Panc1 (cell line): Measurements from ENCODE around the gene DCTD. TPM values are rescaled to one million over a fixed set of nuclear protein-coding genes. Genes with fewer than 3 reads are reported as not detected.

Source experiments
- ATAC-seq: fragments of 200-7000 bp; cut with Tn5 transposase; 2 replicates; pipeline ENCODE4 v1.9.1; 2020; ENCODE audit warnings: mild to moderate bottlenecking, moderate library complexity
- BruUV-seq: library from RNA; stranded (reverse); fragments of 400-500 nt; replicated peaks from 2 replicates; lab custom pipeline; 2021; lab: Mats Ljungman, UMichigan
- CTCF ChIA-PET: fragments of 300-600 bp; sonication (Branson Sonifier 250); formaldehyde crosslinking; loops from one replicate; lab custom pipeline; 2022; ENCODE audit warnings: antibody characterized with exemption; lab: Charles Lee
- POLR2A ChIA-PET: fragments of 300-600 bp; sonication (Branson Sonifier 250); formaldehyde crosslinking; loops from one replicate; lab custom pipeline; 2022; ENCODE audit warnings: antibody characterized with exemption; lab: Charles Lee
- DNase-seq: peaks from one replicate; pipeline ENCODE4 v3.0.0-alpha.2; 2010; ENCODE audit warnings: low read depth, low spot score
- H3K27ac ChIP-seq: 2 replicates; pipeline ENCODE4 v1.5.1; 2011; ENCODE audit warnings: mild to moderate bottlenecking, low read length, inconsistent platforms
- H3K27me3 ChIP-seq: fragments of 200-500 bp; sonication (Bioruptor generic); 2 replicates; pipeline ENCODE4 v1.6.0; 2014; ENCODE audit warnings: low read length, inconsistent platforms; ENCODE audit not compliant: control insufficient read depth, insufficient read depth
- H3K36me3 ChIP-seq: fragments of 200-500 bp; sonication (Bioruptor generic); 2 replicates; pipeline ENCODE4 v1.5.1; 2014; ENCODE audit warnings: inconsistent platforms, mild to moderate bottlenecking, low read length, moderate library complexity; ENCODE audit not compliant: control insufficient read depth, insufficient read depth
- H3K4me1 ChIP-seq: 2 replicates; pipeline ENCODE4 v1.5.1; 2011; ENCODE audit warnings: inconsistent platforms, mild to moderate bottlenecking, low read length, moderate library complexity; ENCODE audit not compliant: control insufficient read depth, insufficient read depth
- H3K4me3 ChIP-seq, 2 experiments: 2 replicates each; pipeline ENCODE4 v1.5.1; 2011 to 2012; ENCODE audit warnings: low read depth in 2 of 2, low read length in 2 of 2, mild to moderate bottlenecking in 2 of 2, inconsistent platforms in 1 of 2, moderate library complexity in 1 of 2
- H3K9me3 ChIP-seq: fragments of 200-500 bp; sonication (Bioruptor generic); 2 replicates; pipeline ENCODE4 v1.5.1; 2014; ENCODE audit warnings: low read depth, mild to moderate bottlenecking, inconsistent platforms, low read length, moderate library complexity; ENCODE audit not compliant: control insufficient read depth, insufficient read depth
- CTCF ChIP-seq: fragments of 450-650 bp; IDR thresholded peaks from 2 replicates; pipeline ENCODE4 v1.5.1; 2017; ENCODE audit warnings: mild to moderate bottlenecking
- POLR2AphosphoS5 ChIP-seq: IDR thresholded peaks from 2 replicates; pipeline ENCODE4 v1.6.1; 2012; ENCODE audit warnings: mild to moderate bottlenecking, low read depth, low read length, moderate library complexity
- SIN3A ChIP-seq: IDR thresholded peaks from 2 replicates; pipeline ENCODE4 v1.6.1; 2012; ENCODE audit warnings: low read depth, mild to moderate bottlenecking, low read length, moderate library complexity, borderline replicate concordance; ENCODE audit not compliant: insufficient read depth
- TCF7L2 ChIP-seq: IDR thresholded peaks from 2 replicates; pipeline ENCODE4 v1.6.1; 2011; ENCODE audit warnings: mild to moderate bottlenecking, low read depth, low read length, inconsistent platforms
- in situ Hi-C: cut with HindIII; loops from 2 replicates; pipeline ENCODE4 v1.10.0; 2016; ENCODE audit warnings: low sequenced_read_pairs, low pct_unique_long_range_greater_than_20kb
- intact Hi-C: fragments of 100-400 bp; cut with micrococcal nuclease; formaldehyde crosslinking; loops from one replicate; pipeline ENCODE4 v1.10.0; 2022; ENCODE audit not compliant: unreplicated experiment
- total RNA-seq: library from RNA; stranded (reverse); gene quantifications from one replicate; pipeline ENCODE4 v1.2.1, GENCODE V29; 2021; ENCODE audit not compliant: unreplicated experiment
- TF ChIP-seq, protein P1 (sequence below), 2 experiments: IDR thresholded peaks; 2 replicates each; pipeline ENCODE4 v1.6.1; 2011 to 2012; ENCODE audit warnings: low read depth in 2 of 2, control low read depth in 1 of 2, low read length in 1 of 2, mild to moderate bottlenecking in 1 of 2, moderate library complexity in 1 of 2; ENCODE audit not compliant: insufficient read depth in 1 of 2

Gene DCTD
- total RNA-seq, 1 experiment from 2014 or later = 77.0 TPM

DNA sequence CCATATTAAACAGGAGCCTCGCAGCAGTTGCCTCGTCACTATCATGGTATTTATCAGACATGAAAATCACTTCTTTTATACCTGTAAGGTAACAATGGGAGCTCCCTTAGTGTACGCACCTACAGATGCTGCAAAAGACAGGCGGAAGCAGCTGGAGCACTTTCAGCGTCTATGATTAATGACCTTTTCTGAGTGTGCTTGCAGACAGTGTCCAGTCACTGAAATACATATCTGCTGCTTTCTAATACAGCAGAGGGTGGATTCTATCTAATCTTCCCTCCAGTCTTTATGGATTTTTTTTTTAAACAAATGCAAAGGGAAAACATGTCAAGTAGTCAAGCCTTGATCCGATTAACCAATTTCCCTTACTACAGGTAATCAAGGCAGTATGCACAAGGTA is 24.1 kb downstream of the DCTD start:
- H3K27ac ChIP-seq = no peak overlapping the region
- no peaks in the 10 kb centered on the region for H3K27me3 ChIP-seq
- no peaks in the 10 kb centered on the region for H3K4me1 ChIP-seq
- no peak for DNase-seq
- ATAC-seq = no peak
- TF ChIP-seq SIN3A (no peak), POLR2AphosphoS5 (no peak), TCF7L2 (no peak), CTCF (no peak)
- TF ChIP-seq, protein P1, sequence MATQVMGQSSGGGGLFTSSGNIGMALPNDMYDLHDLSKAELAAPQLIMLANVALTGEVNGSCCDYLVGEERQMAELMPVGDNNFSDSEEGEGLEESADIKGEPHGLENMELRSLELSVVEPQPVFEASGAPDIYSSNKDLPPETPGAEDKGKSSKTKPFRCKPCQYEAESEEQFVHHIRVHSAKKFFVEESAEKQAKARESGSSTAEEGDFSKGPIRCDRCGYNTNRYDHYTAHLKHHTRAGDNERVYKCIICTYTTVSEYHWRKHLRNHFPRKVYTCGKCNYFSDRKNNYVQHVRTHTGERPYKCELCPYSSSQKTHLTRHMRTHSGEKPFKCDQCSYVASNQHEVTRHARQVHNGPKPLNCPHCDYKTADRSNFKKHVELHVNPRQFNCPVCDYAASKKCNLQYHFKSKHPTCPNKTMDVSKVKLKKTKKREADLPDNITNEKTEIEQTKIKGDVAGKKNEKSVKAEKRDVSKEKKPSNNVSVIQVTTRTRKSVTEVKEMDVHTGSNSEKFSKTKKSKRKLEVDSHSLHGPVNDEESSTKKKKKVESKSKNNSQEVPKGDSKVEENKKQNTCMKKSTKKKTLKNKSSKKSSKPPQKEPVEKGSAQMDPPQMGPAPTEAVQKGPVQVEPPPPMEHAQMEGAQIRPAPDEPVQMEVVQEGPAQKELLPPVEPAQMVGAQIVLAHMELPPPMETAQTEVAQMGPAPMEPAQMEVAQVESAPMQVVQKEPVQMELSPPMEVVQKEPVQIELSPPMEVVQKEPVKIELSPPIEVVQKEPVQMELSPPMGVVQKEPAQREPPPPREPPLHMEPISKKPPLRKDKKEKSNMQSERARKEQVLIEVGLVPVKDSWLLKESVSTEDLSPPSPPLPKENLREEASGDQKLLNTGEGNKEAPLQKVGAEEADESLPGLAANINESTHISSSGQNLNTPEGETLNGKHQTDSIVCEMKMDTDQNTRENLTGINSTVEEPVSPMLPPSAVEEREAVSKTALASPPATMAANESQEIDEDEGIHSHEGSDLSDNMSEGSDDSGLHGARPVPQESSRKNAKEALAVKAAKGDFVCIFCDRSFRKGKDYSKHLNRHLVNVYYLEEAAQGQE (IDR thresholded peaks at IDR 0.05; ENCODE audit: insufficient read depth in 1 of 2, low read depth in 2 of 2, low read length in 1 of 2) = no peak
- in situ Hi-C loops = no loop called here
- H3K9me3 ChIP-seq = no peaks in the 10 kb centered on the region
- H3K36me3 ChIP-seq = no peaks in the 10 kb centered on the region; the same call in none of the 2 replicates
- POLR2A ChIA-PET = interaction anchor here (0.6 kb wide), 1 partner anchor 1208 kb away, joined by 5 read pairs; no protein-coding TSS in a partner anchor
- intact Hi-C loops = no loop called here
- no TSS peak for BruUV-seq
- H3K4me3 ChIP-seq = no peak overlapping the region
- CTCF ChIA-PET = no interaction called here

DNA sequence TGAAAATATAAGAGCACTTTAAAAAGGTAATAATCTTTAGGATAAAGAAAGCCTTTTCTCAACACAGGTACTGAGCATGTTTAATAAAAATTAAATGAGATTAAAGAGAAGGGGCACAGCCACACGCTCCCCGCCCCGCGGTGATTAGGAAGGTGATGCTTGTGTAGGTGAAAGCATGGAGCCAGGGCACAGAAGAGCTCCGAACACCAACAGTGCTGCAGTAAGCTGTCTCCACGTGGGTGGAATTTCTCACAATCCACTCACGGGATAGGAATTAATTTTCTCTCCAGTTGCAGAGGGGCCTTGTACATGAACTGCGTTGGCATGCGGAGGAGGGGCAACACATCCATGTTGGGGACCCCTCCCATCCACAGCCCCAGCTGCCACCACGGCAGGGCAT is 27.0 kb downstream of the DCTD start:
- ChIA-PET CTCF (no interaction called here), POLR2A (no interaction called here)
- in situ Hi-C loops (no loop called here), intact Hi-C loops (no loop called here)
- TF ChIP-seq CTCF = no peak
- no peak for TF ChIP-seq POLR2AphosphoS5
- no peak for TF ChIP-seq SIN3A
- no peak for TF ChIP-seq TCF7L2
- TF ChIP-seq, protein P1 (IDR thresholded peaks at IDR 0.05; ENCODE audit: insufficient read depth in 1 of 2, low read depth in 2 of 2, low read length in 1 of 2) = no peak
- ATAC-seq (no peak), DNase-seq (no peak)
- Histone ChIP-seq H3K4me3 (no peak overlapping the region), H3K36me3 (no peaks in the 10 kb centered on the region; the same call in none of the 2 replicates), H3K27ac (no peak overlapping the region), H3K27me3 (no peaks in the 10 kb centered on the region), H3K4me1 (no peaks in the 10 kb centered on the region), H3K9me3 (peaks cover 3% of the 10 kb centered on the region; the same call in 1 of the 2 replicates)
- no TSS peak for BruUV-seq
